Smooth muscle cell (in vitro differentiated cells): ENCODE results near the gene EXOSC5. TPM values are rescaled to one million over a fixed set of nuclear protein-coding genes. Genes with fewer than 3 reads are reported as not detected.

ENCODE experiments used
- DNase-seq: peaks from one replicate; lab custom pipeline; 2025; ENCODE audit not compliant: unreplicated experiment; lab: John Stamatoyannopoulos, UW
- H2AFZ ChIP-seq: fragments of 200-600 bp; sonication (generic); 2 replicates; pipeline ENCODE4 v1.6.0; 2016; ENCODE audit warnings: antibody characterized with exemption, low read depth, mild to moderate bottlenecking
- H3F3A ChIP-seq: fragments of 200-600 bp; sonication (generic); 2 replicates; pipeline ENCODE4 v1.6.0; 2017; ENCODE audit warnings: antibody characterized with exemption, low read depth
- H3K27ac ChIP-seq: fragments of 200-600 bp; sonication (generic); 2 replicates; pipeline ENCODE4 v1.5.1; 2016; ENCODE audit warnings: low read depth, mild to moderate bottlenecking
- H3K27me3 ChIP-seq: fragments of 200-600 bp; sonication (generic); 2 replicates; pipeline ENCODE4 v1.6.1; 2016; ENCODE audit warnings: low read depth, mild to moderate bottlenecking
- H3K36me3 ChIP-seq: fragments of 200-600 bp; sonication (generic); 2 replicates; pipeline ENCODE4 v1.5.1; 2016; ENCODE audit warnings: low read depth
- H3K4me1 ChIP-seq: fragments of 200-600 bp; sonication (generic); 2 replicates; pipeline ENCODE4 v1.5.1; 2016; ENCODE audit warnings: low read depth
- H3K4me2 ChIP-seq: fragments of 200-600 bp; sonication (generic); 2 replicates; pipeline ENCODE4 v1.6.0; 2016; ENCODE audit warnings: mild to moderate bottlenecking
- H3K4me3 ChIP-seq: fragments of 200-600 bp; sonication (generic); 2 replicates; pipeline ENCODE4 v1.5.1; 2016; ENCODE audit warnings: mild to moderate bottlenecking
- H3K79me2 ChIP-seq: fragments of 200-600 bp; sonication (generic); 2 replicates; pipeline ENCODE4 v1.6.0; 2016; ENCODE audit warnings: low read depth, mild to moderate bottlenecking
- H3K9ac ChIP-seq: fragments of 200-600 bp; sonication (generic); 2 replicates; pipeline ENCODE4 v1.6.0; 2016; ENCODE audit warnings: low read depth
- H3K9me3 ChIP-seq: fragments of 200-600 bp; sonication (generic); replicated peaks from 2 replicates; pipeline ENCODE4 v1.5.1; 2016; ENCODE audit warnings: low read depth
- H4K20me1 ChIP-seq: fragments of 200-600 bp; sonication (generic); 2 replicates; pipeline ENCODE4 v1.6.0; 2016; ENCODE audit warnings: low read depth
- WGBS: methylation state at CpG from one replicate; pipeline ENCODE4 v1.1.7; 2016; ENCODE audit warnings: low lambda C conversion rate; 5-methylcytosine and 5-hydroxymethylcytosine counted together
- polyA plus RNA-seq: library from polyadenylated mRNA; unstranded; fragments of >200 nt; fragmentation: Nextera tagmentation; extraction: Ambion mirVana; gene quantifications from 2 replicates; pipeline ENCODE4 v1.2.1, GENCODE V29; 2016
- total RNA-seq: library from RNA; depleted of rRNA; stranded (reverse); fragments of >200 nt; gene quantifications from 2 replicates; pipeline ENCODE4 v1.2.3, GENCODE V29; 2014
- TF ChIP-seq, protein P1 (sequence below): fragments of 200-600 bp; sonication (generic); IDR thresholded peaks from 2 replicates; pipeline ENCODE4 v1.5.1; 2017; ENCODE audit warnings: borderline replicate concordance, mild to moderate bottlenecking, antibody characterized with exemption; ENCODE audit not compliant: insufficient read depth, poor library complexity, severe bottlenecking

The EXOSC5 gene
- 5.4 and 5.6 TPM in 2 replicates for total RNA-seq
- 19.5 and 22.1 TPM in 2 replicates for polyA plus RNA-seq

DNA sequence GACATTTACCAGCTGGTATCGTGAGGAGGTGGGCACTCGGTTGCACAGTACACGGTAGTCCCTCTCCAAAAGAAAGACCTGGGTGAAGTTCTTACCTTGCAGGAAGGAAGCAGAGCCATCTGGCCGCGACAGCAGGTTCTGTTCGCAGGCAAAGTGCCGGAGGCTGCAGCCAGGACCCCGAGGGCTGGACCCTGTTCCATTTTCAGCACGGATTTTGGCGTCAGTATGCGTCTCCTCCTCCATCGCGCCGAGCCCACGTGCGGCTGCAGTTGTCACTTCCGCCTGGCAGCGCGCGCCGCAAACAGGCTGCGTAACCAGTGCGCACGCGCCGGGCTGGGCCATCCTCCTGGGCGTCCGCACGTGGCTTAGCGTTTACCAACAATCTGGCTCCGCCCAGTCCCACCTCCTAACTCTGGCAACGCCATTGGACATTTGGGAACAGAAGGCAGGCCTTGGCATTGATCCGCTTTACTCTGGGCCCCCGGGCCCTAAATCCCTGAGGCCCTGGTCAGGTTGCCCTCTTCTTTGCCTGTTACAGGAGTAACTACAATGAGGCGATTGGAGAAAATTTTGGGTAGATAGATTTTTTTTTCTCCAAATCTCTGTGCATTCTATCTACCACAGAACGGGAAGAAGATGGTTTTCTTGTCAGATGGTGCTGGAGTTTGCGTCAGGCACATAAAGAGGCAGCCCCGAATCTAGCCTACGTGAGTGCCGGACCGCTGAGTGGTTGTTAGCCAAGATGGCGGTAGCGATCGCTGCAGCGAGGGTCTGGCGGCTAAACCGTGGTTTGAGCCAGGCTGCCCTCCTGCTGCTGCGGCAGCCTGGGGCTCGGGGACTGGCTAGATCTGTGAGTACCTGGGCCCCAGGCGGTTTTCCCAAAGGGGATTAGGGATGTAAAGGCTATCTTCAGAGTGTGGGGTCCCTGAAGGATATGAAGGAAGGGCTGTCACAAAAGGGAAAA lies at the start of gene EXOSC5, which contains the start of gene BCKDHA:
TSS of gene EXOSC5 (minus strand) at position 274 of the 964 bp plus-strand sequence. CDS start at position 243, 31 bp downstream.
TSS of gene BCKDHA (plus strand) at position 733 of the 964 bp plus-strand sequence. CDS start at position 743, 10 bp downstream.
- H3K9me3 ChIP-seq = no peaks in the 10 kb centered on the region
- peak within 1 kb of the TSS; percentile 96 for H3K9ac ChIP-seq
- no peaks in the 10 kb centered on the region for H3K36me3 ChIP-seq
- H4K20me1 ChIP-seq = no peaks in the 10 kb centered on the region
- H3K79me2 ChIP-seq = peaks cover 21% of the 10 kb centered on the region
- H2AFZ ChIP-seq = peak within 1 kb of the TSS; percentile 79
- H3K4me2 ChIP-seq = peak within 1 kb of the TSS; percentile 97
- DNase-seq = peak; percentile 88
- no peaks in the 10 kb centered on the region for H3F3A ChIP-seq
- H3K27me3 ChIP-seq = no peaks in the 10 kb centered on the region
- WGBS = under 1% methylated on average over 50 of the region's 50 CpGs
- TF ChIP-seq, protein P1, sequence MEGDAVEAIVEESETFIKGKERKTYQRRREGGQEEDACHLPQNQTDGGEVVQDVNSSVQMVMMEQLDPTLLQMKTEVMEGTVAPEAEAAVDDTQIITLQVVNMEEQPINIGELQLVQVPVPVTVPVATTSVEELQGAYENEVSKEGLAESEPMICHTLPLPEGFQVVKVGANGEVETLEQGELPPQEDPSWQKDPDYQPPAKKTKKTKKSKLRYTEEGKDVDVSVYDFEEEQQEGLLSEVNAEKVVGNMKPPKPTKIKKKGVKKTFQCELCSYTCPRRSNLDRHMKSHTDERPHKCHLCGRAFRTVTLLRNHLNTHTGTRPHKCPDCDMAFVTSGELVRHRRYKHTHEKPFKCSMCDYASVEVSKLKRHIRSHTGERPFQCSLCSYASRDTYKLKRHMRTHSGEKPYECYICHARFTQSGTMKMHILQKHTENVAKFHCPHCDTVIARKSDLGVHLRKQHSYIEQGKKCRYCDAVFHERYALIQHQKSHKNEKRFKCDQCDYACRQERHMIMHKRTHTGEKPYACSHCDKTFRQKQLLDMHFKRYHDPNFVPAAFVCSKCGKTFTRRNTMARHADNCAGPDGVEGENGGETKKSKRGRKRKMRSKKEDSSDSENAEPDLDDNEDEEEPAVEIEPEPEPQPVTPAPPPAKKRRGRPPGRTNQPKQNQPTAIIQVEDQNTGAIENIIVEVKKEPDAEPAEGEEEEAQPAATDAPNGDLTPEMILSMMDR = no peak
- peak within 1 kb of the TSS; percentile 83 for H3K4me3 ChIP-seq
- H3K27ac ChIP-seq = peak within 1 kb of the TSS; percentile 91
- H3K4me1 ChIP-seq = peaks cover 16% of the 10 kb centered on the region

DNA sequence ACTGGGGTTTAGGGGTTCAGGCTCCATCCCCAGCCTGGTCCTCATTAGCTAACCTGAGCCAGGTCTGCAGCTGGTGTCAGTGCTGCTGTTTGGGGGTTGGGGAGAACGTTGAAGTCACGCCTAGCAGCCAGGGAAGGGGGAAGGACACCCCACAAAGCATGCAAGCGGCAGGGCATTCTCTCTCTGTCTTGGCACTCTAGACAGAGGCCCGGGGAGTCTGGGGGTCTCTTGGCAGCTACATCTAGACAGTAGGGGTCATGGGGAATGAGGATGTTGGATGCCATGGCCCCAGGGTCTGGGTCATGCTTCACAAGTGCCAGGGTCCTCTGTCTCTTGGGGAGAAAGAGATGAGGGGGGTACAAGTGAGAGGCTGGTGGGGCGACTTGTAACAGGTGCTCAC lies 48.4 kb upstream of the EXOSC5 start:
- no peak overlapping the region for H3K9ac ChIP-seq
- H2AFZ ChIP-seq = no peak overlapping the region
- no peaks in the 10 kb centered on the region for H3F3A ChIP-seq
- no peak for DNase-seq
- no peak overlapping the region for H3K27ac ChIP-seq
- no peak overlapping the region for H3K4me3 ChIP-seq
- H3K9me3 ChIP-seq = no peaks in the 10 kb centered on the region
- 61% methylated on average over 5 of the region's 5 CpGs for WGBS
- peaks cover 7% of the 10 kb centered on the region for H3K27me3 ChIP-seq
- no peaks in the 10 kb centered on the region for H3K4me1 ChIP-seq
- TF ChIP-seq, protein P1 = no peak
- no peaks in the 10 kb centered on the region for H3K36me3 ChIP-seq
- H3K79me2 ChIP-seq = no peaks in the 10 kb centered on the region
- no peak overlapping the region for H3K4me2 ChIP-seq
- H4K20me1 ChIP-seq = no peaks in the 10 kb centered on the region

DNA sequence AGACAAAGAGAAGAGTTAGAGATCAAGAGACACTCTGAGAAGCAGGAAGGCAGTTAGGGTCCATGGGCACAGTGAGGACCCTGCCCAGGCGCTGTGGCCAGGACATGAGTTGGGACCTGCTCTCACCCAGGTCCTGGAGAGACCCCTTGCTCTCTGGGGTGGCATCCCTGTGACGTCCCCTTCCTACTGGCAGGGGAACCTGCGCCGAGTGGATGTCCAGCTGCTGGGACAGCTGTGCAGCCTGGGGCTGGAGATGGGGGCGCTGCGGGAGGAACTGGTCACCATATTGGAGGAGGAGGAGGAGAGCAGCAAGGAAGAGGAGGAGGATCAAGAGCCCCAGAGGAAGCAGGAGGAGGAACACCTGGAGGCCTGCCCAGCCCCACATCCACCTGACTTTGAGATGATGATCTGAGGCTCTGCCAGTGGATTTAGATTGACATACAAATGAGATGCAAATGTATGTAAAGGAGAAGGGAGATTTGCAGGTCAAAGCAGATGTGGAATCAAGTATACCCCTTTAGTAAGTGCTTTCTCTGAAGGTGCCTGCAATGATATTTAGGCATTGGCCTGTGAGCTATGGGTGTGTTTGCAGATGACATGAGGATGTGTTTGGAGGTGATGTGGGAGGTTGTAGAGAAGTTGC lies 46.8 kb upstream of the EXOSC5 start:
- Histone ChIP-seq H3K27me3 (peaks cover 7% of the 10 kb centered on the region), H4K20me1 (no peaks in the 10 kb centered on the region), H3K4me1 (no peaks in the 10 kb centered on the region), H3F3A (no peaks in the 10 kb centered on the region), H3K9ac (no peak overlapping the region), H2AFZ (no peak overlapping the region), H3K79me2 (peaks cover 2% of the 10 kb centered on the region), H3K4me3 (no peak overlapping the region), H3K36me3 (no peaks in the 10 kb centered on the region), H3K27ac (no peak overlapping the region), H3K9me3 (no peaks in the 10 kb centered on the region), H3K4me2 (no peak overlapping the region)
- TF ChIP-seq, protein P1 = no peak
- no peak for DNase-seq
- WGBS = 73% methylated on average over 6 of the region's 6 CpGs
